Spleen (tissue), 11 donors: ENCODE results near the gene SIVA1. TPM values are rescaled to one million over a fixed set of nuclear protein-coding genes. Genes with fewer than 3 reads are reported as not detected.

Experiments used
- DNase-seq: peaks from one replicate; pipeline ENCODE4 v3.0.0-alpha.2; 2020
- H3K27ac ChIP-seq, 8 donors: fragments of 200-600 bp; sonication (generic) in 7 of 8; 1 replicate in 4 of 8; 2 replicates in 4 of 8; pipeline versions ENCODE4 v1.5.0 to v1.8.0; 2016 to 2021; ENCODE audit warnings: inconsistent platforms in 4 of 8, mild to moderate bottlenecking in 4 of 8, moderate library complexity in 1 of 8
- H3K27me3 ChIP-seq, 7 donors: fragments of 200-600 bp; sonication (generic) in 6 of 7; replicated peaks in 1 of 7; 1 replicate in 4 of 7; 2 replicates in 3 of 7; pipeline versions ENCODE4 v1.5.0 to v1.8.0; 2016 to 2021; ENCODE audit warnings: inconsistent platforms in 3 of 7, mild to moderate bottlenecking in 1 of 7
- H3K36me3 ChIP-seq, 6 donors: fragments of 200-600 bp; sonication (generic) in 5 of 6; 1 replicate in 4 of 6; 2 replicates in 2 of 6; pipeline versions ENCODE4 v1.5.0 to v1.8.0; 2016 to 2021; ENCODE audit warnings: inconsistent platforms in 2 of 6
- H3K4me1 ChIP-seq, 6 donors: fragments of 200-600 bp; sonication (generic) in 5 of 6; 1 replicate in 3 of 6; 2 replicates in 3 of 6; pipeline versions ENCODE4 v1.5.0 to v1.8.0; 2016 to 2021; ENCODE audit warnings: inconsistent platforms in 3 of 6
- H3K4me3 ChIP-seq, 8 donors: fragments of 200-600 bp; sonication (generic) in 7 of 8; 1 replicate in 4 of 8; 2 replicates in 4 of 8; pipeline versions ENCODE4 v1.5.0 to v1.8.0; 2016 to 2021; ENCODE audit warnings: inconsistent platforms in 4 of 8, mild to moderate bottlenecking in 4 of 8, moderate library complexity in 2 of 8
- H3K9me3 ChIP-seq, 8 donors: fragments of 200-600 bp; sonication (generic) in 7 of 8; 1 replicate in 4 of 8; 2 replicates in 4 of 8; pipeline versions ENCODE4 v1.5.0 to v1.8.0; 2016 to 2021; ENCODE audit warnings: inconsistent platforms in 4 of 8
- CTCF ChIP-seq, 11 experiments: fragments of 200-600 bp in 7 of 11; fragments of 450-650 bp in 4 of 11; sonication (generic) in 4 of 11; IDR thresholded peaks in 8 of 11; conservative IDR thresholded peaks in 3 of 11; 1 replicate in 7 of 11; 2 replicates in 4 of 11; pipeline versions ENCODE4 v1.4.0 to v1.8.0; 2016 to 2021; ENCODE audit warnings: antibody characterized with exemption in 11 of 11, inconsistent platforms in 4 of 11, mild to moderate bottlenecking in 1 of 11
- POLR2A ChIP-seq, 3 donors: fragments of 450-650 bp; IDR thresholded peaks; one replicate each; pipeline ENCODE4 v1.5.1; 2017; ENCODE audit warnings: antibody characterized with exemption in 3 of 3, mild to moderate bottlenecking in 1 of 3
- POLR2AphosphoS5 ChIP-seq, 3 donors: sonication (generic); formaldehyde crosslinking; IDR thresholded peaks; one replicate each; pipeline ENCODE4 v1.5.1; 2017; ENCODE audit warnings: antibody characterized with exemption in 3 of 3
- WGBS, 5 donors: extraction: QIAGEN DNeasy Blood & Tissue Kit in 3 of 5; methylation state at CpG; one replicate each; pipeline versions ENCODE4 v1.1.5 to v1.1.7; 2013 to 2018; 5-methylcytosine and 5-hydroxymethylcytosine counted together
- intact Hi-C: fragments of 100-400 bp; cut with DNase I; formaldehyde crosslinking; loops from one replicate; pipeline ENCODE4 v1.15.0; 2023; ENCODE audit warnings: low total_unique reads
- polyA plus RNA-seq, 3 donors: library from polyadenylated mRNA; stranded (reverse); fragments of 200-250 nt; gene quantifications; one replicate each; pipeline ENCODE4 v1.2.1, GENCODE V29; 2013
- total RNA-seq, 7 donors: library from RNA; depleted of rRNA in 3 of 7; stranded (reverse); fragments of >200 nt in 3 of 7; fragmentation: NEBNext Ultra II Directional in 4 of 7; extraction: Animal tissue kit (Norgen Biotek cat#: 25700) in 4 of 7; gene quantifications; one replicate each; pipeline versions ENCODE4 v1.1.0 to v1.2.1, GENCODE V29; 2016 to 2021
- donor health status: healthy with polysubstance abuse.
- donor health status: DM: no; HTN: no; CAD: no; lungs with moderate emphysema.
- donor health status: DM: no; HTN: no; CAD: no.
- donor health status: Bipolar disorder and iron deficiency.
- donor health status: healthy.
- donor health status: DM: no; HTN: no; CAD: no.
- donor health status: DM: yes; HTN: yes; CAD: no.

Gene SIVA1
- total and polyA plus RNA-seq, 10 donors = 56.7 to 226 (median 141) TPM

GRCh38 chr14:104806625-104807465, 53.9 kb downstream of the SIVA1 start:
- 82 to 87% (median 84%) methylated on average over 10 of the region's 10 CpGs for WGBS, 5 donors
- H3K4me3 ChIP-seq = no peak overlapping the region
- peaks cover 4 to 39% (median 13%) of the 10 kb centered on the region in 6 donors for H3K4me1 ChIP-seq
- no peak for DNase-seq
- TF ChIP-seq POLR2A (IDR thresholded peaks at IDR 0.05) (no peak), CTCF (IDR thresholded peaks at IDR 0.05 in 8 of 11, conservative IDR thresholded peaks at IDR 0.05 in 3 of 11) (no peak), POLR2AphosphoS5 (IDR thresholded peaks at IDR 0.05) (no peak)
- H3K27me3 ChIP-seq = no peaks in the 10 kb centered on the region
- no peak overlapping the region for H3K27ac ChIP-seq
- H3K36me3 ChIP-seq = peaks cover 0 to 5% (median 0%) of the 10 kb centered on the region in 6 donors
- no peaks in the 10 kb centered on the region for H3K9me3 ChIP-seq
- intact Hi-C loops = no loop called here

- H3K36me3 ChIP-seq = peaks cover 0 to 5% (median 0%) of the 10 kb centered on the region in 6 donors
- intact Hi-C loops = no loop called here
- no peak for TF ChIP-seq CTCF (IDR thresholded peaks at IDR 0.05 in 8 of 11, conservative IDR thresholded peaks at IDR 0.05 in 3 of 11)
- TF ChIP-seq POLR2AphosphoS5 (IDR thresholded peaks at IDR 0.05) = no peak
- TF ChIP-seq POLR2A (IDR thresholded peaks at IDR 0.05) = no peak
- DNase-seq = no peak
- no peaks in the 10 kb centered on the region for H3K9me3 ChIP-seq
- no peak overlapping the region for H3K27ac ChIP-seq
- 81 to 100% (median 87%) methylated on average over 1 to 6 of the region's 6 CpGs for WGBS, 5 donors
- H3K4me1 ChIP-seq = peaks cover 0 to 25% (median 2%) of the 10 kb centered on the region in 6 donors
- no peak overlapping the region for H3K4me3 ChIP-seq
- no peaks in the 10 kb centered on the region for H3K27me3 ChIP-seq
Measured at GRCh38 chr14:104808456-104808855, 55.5 kb downstream of the SIVA1 start.

Other genes with a start within 250 kb of the SIVA1 start
- gene C14orf180, start 173.4 kb upstream of the SIVA1 start, total RNA-seq = under 1 TPM in 2 of 7 donors, not detected in 5; 0.17 to 0.28 TPM
- gene C14orf180, start 173.4 kb upstream of the SIVA1 start, polyA plus RNA-seq = under 1 TPM; 0.20 to 0.70 (median 0.28) TPM
- not detected for gene TMEM179, start 148.4 kb upstream of the SIVA1 start, total RNA-seq
- gene TMEM179, start 148.4 kb upstream of the SIVA1 start, polyA plus RNA-seq = under 1 TPM in 1 of 3 donors, not detected in 2; 0.08 TPM
- gene INF2, start 63.5 kb upstream of the SIVA1 start, total RNA-seq = 100 to 1,000 TPM in 3 of 7 donors, 10 to 100 TPM in 4; 66.9 to 110 (median 96.4) TPM
- 100 to 1,000 TPM in 2 of 3 donors, 10 to 100 TPM in 1; 56.6 to 120 (median 102) TPM for gene INF2, start 63.5 kb upstream of the SIVA1 start, polyA plus RNA-seq
- gene ADSS1, start 28.9 kb upstream of the SIVA1 start, total RNA-seq = 10 to 100 TPM in 1 of 7 donors, 1 to 10 TPM in 6; 2.7 to 11.7 (median 8.3) TPM
- 1 to 10 TPM; 3.0 to 3.7 (median 3.2) TPM for gene ADSS1, start 28.9 kb upstream of the SIVA1 start, polyA plus RNA-seq
- gene AKT1, start 42.6 kb downstream of the SIVA1 start, total RNA-seq = 100 to 1,000 TPM; 107 to 184 (median 141) TPM
- gene AKT1, start 42.6 kb downstream of the SIVA1 start, polyA plus RNA-seq = 100 to 1,000 TPM in 1 of 3 donors, 10 to 100 TPM in 2; 56.2 to 114 (median 61.6) TPM
- 10 to 100 TPM in 1 of 7 donors, 1 to 10 TPM in 6; 4.2 to 11.5 (median 7.9) TPM for gene ZBTB42, start 48.0 kb downstream of the SIVA1 start, total RNA-seq
- gene ZBTB42, start 48.0 kb downstream of the SIVA1 start, polyA plus RNA-seq = 1 to 10 TPM in 2 of 3 donors, under 1 TPM in 1; 0.74 to 2.9 (median 1.1) TPM
- gene CEP170B, start 112.1 kb downstream of the SIVA1 start, total RNA-seq = 10 to 100 TPM in 1 of 7 donors, 1 to 10 TPM in 6; 5.2 to 12.6 (median 5.9) TPM
- 1 to 10 TPM in 1 of 3 donors, under 1 TPM in 2; 0.58 to 3.8 (median 0.72) TPM for gene CEP170B, start 112.1 kb downstream of the SIVA1 start, polyA plus RNA-seq
- 10 to 100 TPM in 6 of 7 donors, 1 to 10 TPM in 1; 5.4 to 30.2 (median 13.9) TPM for gene PLD4, start 171.7 kb downstream of the SIVA1 start, total RNA-seq
- 10 to 100 TPM; 25.8 to 31.3 (median 29.8) TPM for gene PLD4, start 171.7 kb downstream of the SIVA1 start, polyA plus RNA-seq
- gene AHNAK2, start 225.2 kb downstream of the SIVA1 start, total RNA-seq = 1 to 10 TPM in 1 of 7 donors, under 1 TPM in 6; 0.26 to 1.3 (median 0.66) TPM
- under 1 TPM; 0.30 to 0.86 (median 0.76) TPM for gene AHNAK2, start 225.2 kb downstream of the SIVA1 start, polyA plus RNA-seq
- gene CLBA1, start 232.6 kb downstream of the SIVA1 start, total RNA-seq = 1 to 10 TPM; 1.7 to 4.0 (median 3.4) TPM
- 1 to 10 TPM; 3.7 to 4.3 (median 3.9) TPM for gene CLBA1, start 232.6 kb downstream of the SIVA1 start, polyA plus RNA-seq